K562 (cell line): ENCODE results near the gene GCC1. TPM values are rescaled to one million over a fixed set of nuclear protein-coding genes. Genes with fewer than 3 reads are reported as not detected.

ENCODE experiments used
- BCL6 ChIP-seq: fragments of 250-450 bp; sonication (Bioruptor Pico); IDR thresholded peaks from 2 replicates; pipeline ENCODE4 v1.4.0; 2020
- BRF1 ChIP-seq: IDR thresholded peaks from 3 replicates; pipeline ENCODE4 v1.6.1; 2011; ENCODE audit warnings: borderline replicate concordance, mild to moderate bottlenecking; ENCODE audit not compliant: insufficient read length; ENCODE audit errors: extremely low read depth
- DACH1 ChIP-seq: fragments of 450-650 bp; IDR thresholded peaks from 2 replicates; pipeline ENCODE4 v1.6.1; 2018; ENCODE audit not compliant: partially characterized antibody
- ESRRB ChIP-seq: fragments of 250-450 bp; sonication (Bioruptor Pico); IDR thresholded peaks from 2 replicates; pipeline ENCODE4 v1.5.0; 2020; ENCODE audit warnings: mild to moderate bottlenecking, moderate library complexity, borderline replicate concordance
- FOXJ3 ChIP-seq: sonication (generic); formaldehyde crosslinking; IDR thresholded peaks from 2 replicates; pipeline ENCODE4 v1.4.0; 2020; ENCODE audit warnings: mild to moderate bottlenecking, missing genetic modification reagents
- HCFC1 ChIP-seq: IDR thresholded peaks from 2 replicates; pipeline ENCODE4 v1.6.1; 2012; ENCODE audit warnings: low read depth, low read length, improper control_type of control experiment
- MTA3 ChIP-seq: fragments of 450-650 bp; formaldehyde crosslinking; IDR thresholded peaks from 2 replicates; pipeline ENCODE4 v1.6.1; 2017; ENCODE audit warnings: mild to moderate bottlenecking, borderline replicate concordance
- NELFE ChIP-seq: IDR thresholded peaks from 2 replicates; pipeline ENCODE4 v1.6.1; 2011; ENCODE audit warnings: mild to moderate bottlenecking; ENCODE audit not compliant: insufficient read depth, insufficient read length
- PHF8 ChIP-seq: fragments of 200-600 bp; sonication (generic); IDR thresholded peaks from 2 replicates; pipeline ENCODE4 v1.6.1; 2012; ENCODE audit warnings: mixed run types, mild to moderate bottlenecking, inconsistent platforms, low read length, moderate library complexity, borderline replicate concordance
- PRPF4 ChIP-seq: fragments of 200-400 bp; formaldehyde crosslinking; IDR thresholded peaks from one replicate; pipeline ENCODE4 v1.6.1; 2017; ENCODE audit warnings: low read length, low read depth, mild to moderate bottlenecking; ENCODE audit not compliant: insufficient read depth, poor library complexity, severe bottlenecking
- RBM39 ChIP-seq: fragments of 200-400 bp; formaldehyde crosslinking; optimal IDR thresholded peaks from 2 replicates; pipeline ENCODE3; 2018; ENCODE audit warnings: low read depth, low read length
- SMAD3 ChIP-seq: fragments of 450-650 bp; formaldehyde crosslinking; conservative IDR thresholded peaks from 2 replicates; pipeline ENCODE4 v1.4.0; 2020; ENCODE audit warnings: mild to moderate bottlenecking
- SP1 ChIP-seq: sonication (generic); formaldehyde crosslinking; IDR thresholded peaks from 2 replicates; pipeline ENCODE4 v1.8.1; 2022; ENCODE audit warnings: mild to moderate bottlenecking, missing genetic modification reagents
- TEAD1 ChIP-seq, 2 experiments: fragments of 450-650 bp in 1 of 2; sonication (generic) in 1 of 2; formaldehyde crosslinking; IDR thresholded peaks; 2 replicates each; pipeline versions ENCODE4 v1.4.0 to v1.8.0; 2020 to 2022; ENCODE audit warnings: mild to moderate bottlenecking in 2 of 2, missing genetic modification reagents in 1 of 2
- TEAD2 ChIP-seq: fragments of 450-650 bp; IDR thresholded peaks from 2 replicates; pipeline ENCODE4 v1.6.1; 2016; ENCODE audit warnings: missing genetic modification characterization, control low read depth, missing compliant biosample characterization
- ZFX ChIP-seq: sonication (generic); formaldehyde crosslinking; IDR thresholded peaks from 2 replicates; pipeline ENCODE4 v1.8.0; 2022; ENCODE audit warnings: mild to moderate bottlenecking, missing genetic modification reagents, moderate library complexity
- ZNF174 ChIP-seq: fragments of 250-450 bp; sonication (Bioruptor Pico); IDR thresholded peaks from 2 replicates; pipeline ENCODE4 v1.4.0; 2020; ENCODE audit warnings: mild to moderate bottlenecking
- ZNF354B ChIP-seq: fragments of 250-450 bp; sonication (Bioruptor Pico); IDR thresholded peaks from 2 replicates; pipeline ENCODE4 v1.4.0; 2020
- polyA plus RNA-seq, 8 experiments: library from polyadenylated mRNA; depleted of rRNA in 4 of 8; stranded (reverse) in 5 of 8; unstranded in 3 of 8; fragments of >200 nt; fragmentation: Nextera tagmentation in 2 of 8; fragmentation: Illumina TruSeq in 1 of 8; extraction: Ambion mirVana in 2 of 8; extraction: Trizol in 1 of 8; gene quantifications; 2 replicates each; pipeline versions ENCODE4 v1.2.1 to v1.2.3, GENCODE V29; 2011 to 2014; ENCODE audit warnings: inconsistent platforms in 1 of 8, missing spikeins in 1 of 8
- total RNA-seq, 7 experiments: library from RNA; depleted of rRNA in 6 of 7; stranded (reverse); fragments of >200 nt in 6 of 7; fragmentation: Illumina TruSeq in 2 of 7; extraction: Trizol in 2 of 7; gene quantifications; 2 replicates each; pipeline versions ENCODE4 v1.2.1 to v1.2.3, GENCODE V29; 2011 to 2021; ENCODE audit warnings: low replicate concordance in 1 of 7
- TF ChIP-seq, protein P1 (sequence below): IDR thresholded peaks from 3 replicates; pipeline ENCODE4 v1.6.1; 2011; ENCODE audit warnings: borderline replicate concordance, mild to moderate bottlenecking; ENCODE audit not compliant: insufficient read length, insufficient read depth
- TF ChIP-seq, protein P2 (sequence below): sonication (generic); formaldehyde crosslinking; IDR thresholded peaks from 2 replicates; pipeline ENCODE4 v1.4.0; 2020; ENCODE audit warnings: mild to moderate bottlenecking, missing genetic modification reagents
- TF ChIP-seq, protein P3 (sequence below): sonication (generic); formaldehyde crosslinking; IDR thresholded peaks from 2 replicates; pipeline ENCODE4 v1.8.0; 2023; ENCODE audit warnings: mild to moderate bottlenecking, missing genetic modification reagents

The GCC1 gene
- total and polyA plus RNA-seq, 9 of the 15 experiments (the other 6 are each of a cell fraction or from before 2014, with no cell fraction given): 1.9 to 19.8 (median 10.9) TPM

DNA sequence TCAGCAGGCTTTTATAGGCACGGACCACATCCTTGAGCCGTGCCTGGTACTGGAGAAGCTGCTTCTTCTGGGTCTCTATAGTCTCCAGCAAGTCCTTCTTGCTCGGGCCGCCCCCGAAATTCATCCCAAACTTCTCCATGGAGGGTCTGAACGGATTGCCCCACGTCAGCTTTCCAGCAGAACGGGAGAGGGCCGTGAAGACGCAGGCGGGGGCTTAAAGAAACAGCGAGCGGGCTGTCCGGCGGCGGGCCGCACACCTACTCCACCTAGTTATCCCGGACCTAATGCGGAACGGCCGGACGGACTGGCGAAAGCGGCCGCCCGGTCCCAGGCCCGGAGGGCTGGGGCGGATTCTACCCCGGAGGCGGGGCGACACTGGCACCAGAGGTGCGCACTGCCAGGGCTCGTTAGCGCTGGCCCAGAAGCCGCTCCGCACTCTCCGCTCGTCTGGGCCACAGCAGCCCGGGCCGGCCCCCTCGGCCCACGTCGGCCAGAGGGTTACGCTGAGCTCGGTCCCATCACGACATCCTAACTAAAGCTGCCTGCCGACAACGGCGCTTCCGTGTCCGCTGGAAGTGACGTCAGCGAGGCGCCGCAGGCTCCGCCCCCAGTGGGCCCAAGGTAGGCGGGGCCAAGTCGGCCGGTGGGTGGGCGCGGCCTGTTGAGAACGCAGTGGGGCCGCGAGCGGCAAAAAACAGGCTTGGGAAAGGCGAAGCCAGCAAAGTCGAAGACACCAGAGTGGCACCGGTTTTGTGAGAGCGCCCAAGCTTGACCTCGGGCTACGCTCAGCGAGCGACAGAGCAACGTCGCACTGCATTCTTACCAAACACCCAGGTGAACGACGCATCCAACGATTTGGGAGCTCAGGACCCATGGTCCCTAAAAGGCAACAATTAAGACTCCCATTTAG is at the start of gene GCC1 (continued):
- TF ChIP-seq, protein P1, sequence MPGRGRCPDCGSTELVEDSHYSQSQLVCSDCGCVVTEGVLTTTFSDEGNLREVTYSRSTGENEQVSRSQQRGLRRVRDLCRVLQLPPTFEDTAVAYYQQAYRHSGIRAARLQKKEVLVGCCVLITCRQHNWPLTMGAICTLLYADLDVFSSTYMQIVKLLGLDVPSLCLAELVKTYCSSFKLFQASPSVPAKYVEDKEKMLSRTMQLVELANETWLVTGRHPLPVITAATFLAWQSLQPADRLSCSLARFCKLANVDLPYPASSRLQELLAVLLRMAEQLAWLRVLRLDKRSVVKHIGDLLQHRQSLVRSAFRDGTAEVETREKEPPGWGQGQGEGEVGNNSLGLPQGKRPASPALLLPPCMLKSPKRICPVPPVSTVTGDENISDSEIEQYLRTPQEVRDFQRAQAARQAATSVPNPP: no peak
- TF ChIP-seq RBM39: peak; percentile 16
- peak; percentile 99; the same call in 1 of the 2 replicates for TF ChIP-seq PHF8
- peak; percentile 77 for TF ChIP-seq HCFC1
- TF ChIP-seq PRPF4: peak; percentile 61
- TF ChIP-seq ZNF174 (CRISPR knock-in tag): peak; percentile 46; the same call in 1 of the 2 replicates
- TF ChIP-seq ZNF354B: 0 out of 2 replicates have a peak, but pooled peaks have one; percentile 22
- TF ChIP-seq BRF1: no peak
- no peak for TF ChIP-seq BCL6 (CRISPR knock-in tag)
- TF ChIP-seq ZFX (CRISPR knock-in tag): peak; percentile 92
- 0 out of 2 replicates have a peak, but pooled peaks have one; percentile 77 for TF ChIP-seq SMAD3 (CRISPR knock-in tag)
- no peak for TF ChIP-seq ESRRB
- no peak for TF ChIP-seq NELFE
- TF ChIP-seq TEAD2 (tag): peak; percentile 49; the same call in 1 of the 2 replicates
- no peak for TF ChIP-seq FOXJ3 (CRISPR knock-in tag)
- TF ChIP-seq TEAD1 (CRISPR knock-in tag; IDR thresholded peaks at IDR 0.05): peak; percentile 23 to 85; a peak in 3 of 4 replicates
- TF ChIP-seq DACH1: no peak
- TF ChIP-seq MTA3: peak; percentile 82
- peak; percentile 84 for TF ChIP-seq SP1 (CRISPR knock-in tag)
- TF ChIP-seq, protein P2, sequence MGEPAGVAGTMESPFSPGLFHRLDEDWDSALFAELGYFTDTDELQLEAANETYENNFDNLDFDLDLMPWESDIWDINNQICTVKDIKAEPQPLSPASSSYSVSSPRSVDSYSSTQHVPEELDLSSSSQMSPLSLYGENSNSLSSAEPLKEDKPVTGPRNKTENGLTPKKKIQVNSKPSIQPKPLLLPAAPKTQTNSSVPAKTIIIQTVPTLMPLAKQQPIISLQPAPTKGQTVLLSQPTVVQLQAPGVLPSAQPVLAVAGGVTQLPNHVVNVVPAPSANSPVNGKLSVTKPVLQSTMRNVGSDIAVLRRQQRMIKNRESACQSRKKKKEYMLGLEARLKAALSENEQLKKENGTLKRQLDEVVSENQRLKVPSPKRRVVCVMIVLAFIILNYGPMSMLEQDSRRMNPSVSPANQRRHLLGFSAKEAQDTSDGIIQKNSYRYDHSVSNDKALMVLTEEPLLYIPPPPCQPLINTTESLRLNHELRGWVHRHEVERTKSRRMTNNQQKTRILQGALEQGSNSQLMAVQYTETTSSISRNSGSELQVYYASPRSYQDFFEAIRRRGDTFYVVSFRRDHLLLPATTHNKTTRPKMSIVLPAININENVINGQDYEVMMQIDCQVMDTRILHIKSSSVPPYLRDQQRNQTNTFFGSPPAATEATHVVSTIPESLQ (CRISPR knock-in tag): peak; percentile 63; the same call in 1 of the 2 replicates
- TF ChIP-seq, protein P3, sequence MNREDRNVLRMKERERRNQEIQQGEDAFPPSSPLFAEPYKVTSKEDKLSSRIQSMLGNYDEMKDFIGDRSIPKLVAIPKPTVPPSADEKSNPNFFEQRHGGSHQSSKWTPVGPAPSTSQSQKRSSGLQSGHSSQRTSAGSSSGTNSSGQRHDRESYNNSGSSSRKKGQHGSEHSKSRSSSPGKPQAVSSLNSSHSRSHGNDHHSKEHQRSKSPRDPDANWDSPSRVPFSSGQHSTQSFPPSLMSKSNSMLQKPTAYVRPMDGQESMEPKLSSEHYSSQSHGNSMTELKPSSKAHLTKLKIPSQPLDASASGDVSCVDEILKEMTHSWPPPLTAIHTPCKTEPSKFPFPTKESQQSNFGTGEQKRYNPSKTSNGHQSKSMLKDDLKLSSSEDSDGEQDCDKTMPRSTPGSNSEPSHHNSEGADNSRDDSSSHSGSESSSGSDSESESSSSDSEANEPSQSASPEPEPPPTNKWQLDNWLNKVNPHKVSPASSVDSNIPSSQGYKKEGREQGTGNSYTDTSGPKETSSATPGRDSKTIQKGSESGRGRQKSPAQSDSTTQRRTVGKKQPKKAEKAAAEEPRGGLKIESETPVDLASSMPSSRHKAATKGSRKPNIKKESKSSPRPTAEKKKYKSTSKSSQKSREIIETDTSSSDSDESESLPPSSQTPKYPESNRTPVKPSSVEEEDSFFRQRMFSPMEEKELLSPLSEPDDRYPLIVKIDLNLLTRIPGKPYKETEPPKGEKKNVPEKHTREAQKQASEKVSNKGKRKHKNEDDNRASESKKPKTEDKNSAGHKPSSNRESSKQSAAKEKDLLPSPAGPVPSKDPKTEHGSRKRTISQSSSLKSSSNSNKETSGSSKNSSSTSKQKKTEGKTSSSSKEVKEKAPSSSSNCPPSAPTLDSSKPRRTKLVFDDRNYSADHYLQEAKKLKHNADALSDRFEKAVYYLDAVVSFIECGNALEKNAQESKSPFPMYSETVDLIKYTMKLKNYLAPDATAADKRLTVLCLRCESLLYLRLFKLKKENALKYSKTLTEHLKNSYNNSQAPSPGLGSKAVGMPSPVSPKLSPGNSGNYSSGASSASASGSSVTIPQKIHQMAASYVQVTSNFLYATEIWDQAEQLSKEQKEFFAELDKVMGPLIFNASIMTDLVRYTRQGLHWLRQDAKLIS (CRISPR knock-in tag): no peak; the same call in 1 of the 2 replicates
